Adipocyte (in vitro differentiated cells): Measurements from ENCODE around the gene PTPN23.

Experiments
- DNase-seq: peaks from one replicate; pipeline ENCODE4 v3.0.0-alpha.2; 2015; ENCODE audit warnings: low read depth
- H3K27me3 ChIP-seq: replicated peaks from 2 replicates; pipeline ENCODE4 v1.7.0; 2013; ENCODE audit warnings: mild to moderate bottlenecking, low read length, moderate library complexity; ENCODE audit not compliant: control insufficient read depth, insufficient read depth
- H3K36me3 ChIP-seq: 2 replicates; pipeline ENCODE4 v1.7.0; 2013; ENCODE audit warnings: low read length, mild to moderate bottlenecking, moderate library complexity; ENCODE audit not compliant: control insufficient read depth, insufficient read depth, severe bottlenecking
- H3K4me1 ChIP-seq: 2 replicates; pipeline ENCODE4 v1.7.0; 2013; ENCODE audit warnings: mild to moderate bottlenecking, low read length, moderate library complexity; ENCODE audit not compliant: control insufficient read depth, insufficient read depth
- H3K4me3 ChIP-seq: 2 replicates; pipeline ENCODE4 v1.7.0; 2013; ENCODE audit warnings: mild to moderate bottlenecking, low read length, moderate library complexity
- H3K9ac ChIP-seq: 2 replicates; pipeline ENCODE4 v1.7.0; 2013; ENCODE audit warnings: mild to moderate bottlenecking, low read length, moderate library complexity
- H3K9me3 ChIP-seq: 2 replicates; pipeline ENCODE4 v1.7.0; 2013; ENCODE audit warnings: mild to moderate bottlenecking, low read length, moderate library complexity; ENCODE audit not compliant: control insufficient read depth

Gene PTPN23

DNA sequence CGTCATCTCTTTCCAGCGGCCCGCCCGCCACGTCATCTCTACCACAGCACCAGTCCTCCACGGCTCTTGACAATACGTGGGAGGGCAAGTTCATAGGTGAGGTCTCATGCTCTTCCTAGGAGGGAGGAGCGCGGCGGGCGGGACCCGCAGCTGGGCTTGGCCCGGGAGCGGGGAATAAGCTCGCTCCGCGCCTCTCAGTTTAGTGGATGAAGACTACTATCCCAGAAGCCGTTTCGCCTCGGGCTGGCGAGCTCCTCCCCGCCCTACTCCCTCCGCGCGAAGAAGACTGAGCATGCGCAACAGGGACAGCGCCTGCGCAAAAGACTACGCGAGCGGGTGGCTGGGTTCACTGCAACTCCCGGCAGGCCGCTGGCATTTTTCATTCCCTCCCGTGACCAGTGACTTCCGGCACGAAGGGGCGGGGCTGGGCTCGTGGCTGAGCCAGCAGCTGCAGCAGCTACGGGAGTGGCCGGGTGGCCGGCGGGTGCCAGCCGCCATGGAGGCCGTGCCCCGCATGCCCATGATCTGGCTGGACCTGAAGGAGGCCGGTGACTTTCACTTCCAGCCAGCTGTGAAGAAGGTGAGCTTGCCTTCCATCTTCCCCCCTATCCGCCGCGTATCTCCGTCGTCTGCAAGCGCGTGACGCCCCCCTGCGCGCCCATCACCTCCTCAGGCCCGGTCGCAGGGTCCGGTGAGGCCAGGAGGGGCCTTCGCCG is at the start of gene PTPN23:
TSS of gene PTPN23 (plus strand) at position 421 of the 716 bp plus-strand sequence. CDS start at position 497, 76 bp downstream.
- Histone ChIP-seq H3K4me1 (peaks cover 15% of the 10 kb centered on the region), H3K4me3 (peak within 1 kb of the TSS; percentile 98), H3K9ac (peak within 1 kb of the TSS; percentile 99), H3K9me3 (no peaks in the 10 kb centered on the region), H3K27me3 (no peaks in the 10 kb centered on the region), H3K36me3 (peaks cover 3% of the 10 kb centered on the region)
- peak; percentile 100 for DNase-seq

DNA sequence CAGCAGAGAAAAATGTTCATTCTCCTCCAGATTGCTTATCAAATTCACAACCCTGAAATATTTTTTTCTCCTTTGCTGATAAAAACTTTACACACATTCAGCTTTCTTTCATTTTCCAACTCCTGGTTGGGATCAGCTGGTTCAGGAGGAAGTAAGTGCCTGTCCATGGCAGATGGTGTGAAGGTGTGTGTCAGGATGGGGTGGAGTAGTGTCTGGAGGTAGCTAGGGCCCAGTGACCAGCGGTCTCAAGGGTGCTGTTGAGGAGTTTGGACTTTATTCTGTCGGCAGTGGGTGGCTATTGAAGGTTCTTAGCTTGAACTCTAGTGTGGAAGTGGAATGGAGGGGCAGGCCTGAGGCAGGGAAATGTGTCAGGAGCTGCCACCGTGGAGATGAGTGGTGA is 46.9 kb upstream of the PTPN23 start:
- Histone ChIP-seq H3K9me3 (no peaks in the 10 kb centered on the region), H3K9ac (no peak overlapping the region), H3K4me3 (no peak overlapping the region), H3K27me3 (no peaks in the 10 kb centered on the region), H3K4me1 (no peaks in the 10 kb centered on the region), H3K36me3 (peaks cover 74% of the 10 kb centered on the region)
- no peak for DNase-seq

DNA sequence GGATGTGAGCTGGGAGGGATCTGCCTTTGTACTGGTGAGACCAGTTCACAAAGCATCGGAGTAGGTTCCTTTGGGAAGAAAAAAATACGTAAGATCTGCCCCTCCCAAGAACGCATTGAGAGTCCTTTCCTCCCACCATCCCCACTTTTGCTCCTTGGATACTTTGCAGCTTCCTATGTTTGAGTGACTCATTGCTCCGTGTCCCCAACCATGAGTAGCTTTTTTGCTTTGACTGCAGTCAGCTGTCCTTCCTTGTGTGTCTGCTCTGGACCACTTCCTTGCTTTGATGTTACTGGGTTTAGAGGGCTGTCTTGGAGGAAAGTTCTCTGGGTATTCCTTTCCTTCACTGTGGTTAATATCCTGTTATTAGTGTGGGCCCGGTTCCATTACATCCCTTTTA is 43.2 kb upstream of the PTPN23 start:
- no peaks in the 10 kb centered on the region for H3K27me3 ChIP-seq
- no peak for DNase-seq

GRCh38 chr3:47339951-47340350 is 40.9 kb upstream of the PTPN23 start:
- peaks cover 81% of the 10 kb centered on the region for H3K36me3 ChIP-seq
- H3K9ac ChIP-seq: no peak overlapping the region
- no peak overlapping the region for H3K4me3 ChIP-seq
- H3K9me3 ChIP-seq: no peaks in the 10 kb centered on the region
- no peaks in the 10 kb centered on the region for H3K4me1 ChIP-seq
- DNase-seq: no peak
- no peaks in the 10 kb centered on the region for H3K27me3 ChIP-seq

More for the DNA sequence above, 43.2 kb upstream of the PTPN23 start:
- H3K9ac ChIP-seq: no peak overlapping the region
- H3K4me1 ChIP-seq: no peaks in the 10 kb centered on the region
- H3K9me3 ChIP-seq: no peaks in the 10 kb centered on the region
- H3K4me3 ChIP-seq: no peak overlapping the region
- peaks cover 81% of the 10 kb centered on the region for H3K36me3 ChIP-seq

DNA sequence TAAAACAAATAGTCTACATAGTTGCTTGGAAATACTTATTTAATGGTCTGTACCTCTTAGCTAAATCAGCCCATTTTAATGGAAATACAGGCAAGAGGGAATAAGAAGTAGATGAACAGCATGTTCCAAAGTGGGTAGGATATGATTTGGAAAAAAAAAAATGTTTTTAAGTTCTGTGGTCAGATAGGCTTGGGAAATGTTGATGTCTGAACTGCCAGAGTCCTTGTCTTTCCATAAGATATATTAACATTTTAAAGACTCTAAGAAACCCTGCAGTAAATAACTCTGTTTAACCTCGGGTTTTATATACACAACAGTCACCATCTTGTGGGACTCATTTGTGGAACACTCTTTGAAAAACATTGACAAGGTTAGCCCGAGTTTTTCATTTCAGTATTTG is 40.0 kb upstream of the PTPN23 start:
- H3K9ac ChIP-seq: no peak overlapping the region
- no peaks in the 10 kb centered on the region for H3K27me3 ChIP-seq
- no peaks in the 10 kb centered on the region for H3K9me3 ChIP-seq
- H3K4me1 ChIP-seq: no peaks in the 10 kb centered on the region
- no peak overlapping the region for H3K4me3 ChIP-seq
- H3K36me3 ChIP-seq: peaks cover 84% of the 10 kb centered on the region
- DNase-seq: no peak

GRCh38 chr3:47342151-47342550 is 38.7 kb upstream of the PTPN23 start:
- Histone ChIP-seq H3K36me3 (peaks cover 71% of the 10 kb centered on the region), H3K9ac (no peak overlapping the region), H3K4me3 (no peak overlapping the region), H3K4me1 (peaks cover 11% of the 10 kb centered on the region), H3K27me3 (no peaks in the 10 kb centered on the region), H3K9me3 (no peaks in the 10 kb centered on the region)
- no peak for DNase-seq

GRCh38 chr3:47342812-47343211 is 38.0 kb upstream of the PTPN23 start:
- no peak overlapping the region for H3K4me3 ChIP-seq
- H3K27me3 ChIP-seq: no peaks in the 10 kb centered on the region
- no peaks in the 10 kb centered on the region for H3K9me3 ChIP-seq
- no peak overlapping the region for H3K9ac ChIP-seq
- H3K36me3 ChIP-seq: peaks cover 64% of the 10 kb centered on the region
- DNase-seq: no peak
- peaks cover 17% of the 10 kb centered on the region for H3K4me1 ChIP-seq

DNA sequence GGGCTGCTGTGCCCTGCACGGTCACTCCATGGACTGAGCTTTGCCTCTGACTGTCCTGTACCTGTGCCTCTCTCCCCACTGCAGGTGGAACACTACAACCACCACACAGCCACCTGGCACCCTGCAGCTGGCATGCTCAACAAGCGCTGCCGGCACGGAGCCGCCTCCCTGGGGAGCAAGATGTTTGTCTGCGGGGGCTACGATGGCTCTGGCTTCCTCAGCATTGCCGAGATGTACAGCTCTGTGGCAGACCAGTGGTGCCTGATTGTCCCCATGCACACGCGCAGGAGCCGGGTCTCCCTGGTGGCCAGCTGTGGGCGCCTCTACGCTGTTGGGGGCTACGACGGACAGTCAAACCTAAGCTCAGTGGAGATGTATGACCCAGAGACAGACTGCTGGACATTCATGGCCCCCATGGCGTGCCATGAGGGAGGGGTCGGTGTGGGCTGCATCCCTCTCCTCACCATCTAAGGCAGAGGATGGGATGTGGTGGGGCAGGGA is 37.3 kb upstream of the PTPN23 start:
- DNase-seq: no peak
- Histone ChIP-seq H3K4me1 (peaks cover 17% of the 10 kb centered on the region), H3K4me3 (no peak overlapping the region), H3K9ac (no peak overlapping the region), H3K9me3 (no peaks in the 10 kb centered on the region), H3K27me3 (no peaks in the 10 kb centered on the region), H3K36me3 (peaks cover 57% of the 10 kb centered on the region)

GRCh38 chr3:47344971-47345370 is 35.9 kb upstream of the PTPN23 start:
- H3K4me3 ChIP-seq: no peak overlapping the region
- peaks cover 50% of the 10 kb centered on the region for H3K36me3 ChIP-seq
- peaks cover 17% of the 10 kb centered on the region for H3K4me1 ChIP-seq
- no peak overlapping the region for H3K9ac ChIP-seq
- no peaks in the 10 kb centered on the region for H3K27me3 ChIP-seq
- no peaks in the 10 kb centered on the region for H3K9me3 ChIP-seq
- DNase-seq: no peak

DNA sequence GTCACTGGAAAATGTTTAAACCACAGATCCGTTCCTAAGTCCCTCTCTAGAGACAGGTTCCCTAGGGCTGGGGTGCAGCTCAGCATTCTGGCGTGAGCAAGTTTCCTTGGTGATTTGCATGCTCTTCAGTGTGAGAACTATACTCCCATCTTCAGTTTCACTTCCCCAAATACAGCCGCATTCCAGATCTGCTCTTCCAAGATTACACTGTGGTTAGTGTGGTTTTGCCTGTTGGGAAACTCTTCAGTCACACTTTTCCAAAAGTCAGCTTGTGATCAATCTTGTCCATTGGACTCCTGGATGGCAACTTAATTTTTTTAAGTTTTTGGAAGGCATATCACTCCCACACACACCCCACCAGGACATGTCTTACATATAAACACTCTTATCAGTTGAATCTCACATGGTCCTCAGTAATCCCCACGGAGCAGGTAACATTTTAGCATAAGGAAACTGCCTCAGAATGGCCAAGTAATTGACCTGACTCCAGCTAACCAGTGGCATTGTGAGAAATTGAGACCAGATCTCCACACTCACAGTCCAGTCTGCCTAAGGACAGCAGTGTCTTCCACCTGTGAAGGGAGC is 33.5 kb upstream of the PTPN23 start:
- Histone ChIP-seq H3K9ac (no peak overlapping the region), H3K9me3 (no peaks in the 10 kb centered on the region), H3K36me3 (peaks cover 34% of the 10 kb centered on the region), H3K27me3 (no peaks in the 10 kb centered on the region), H3K4me3 (peak overlapping the region; percentile 8), H3K4me1 (peaks cover 17% of the 10 kb centered on the region)
- peak; percentile 43 for DNase-seq

DNA sequence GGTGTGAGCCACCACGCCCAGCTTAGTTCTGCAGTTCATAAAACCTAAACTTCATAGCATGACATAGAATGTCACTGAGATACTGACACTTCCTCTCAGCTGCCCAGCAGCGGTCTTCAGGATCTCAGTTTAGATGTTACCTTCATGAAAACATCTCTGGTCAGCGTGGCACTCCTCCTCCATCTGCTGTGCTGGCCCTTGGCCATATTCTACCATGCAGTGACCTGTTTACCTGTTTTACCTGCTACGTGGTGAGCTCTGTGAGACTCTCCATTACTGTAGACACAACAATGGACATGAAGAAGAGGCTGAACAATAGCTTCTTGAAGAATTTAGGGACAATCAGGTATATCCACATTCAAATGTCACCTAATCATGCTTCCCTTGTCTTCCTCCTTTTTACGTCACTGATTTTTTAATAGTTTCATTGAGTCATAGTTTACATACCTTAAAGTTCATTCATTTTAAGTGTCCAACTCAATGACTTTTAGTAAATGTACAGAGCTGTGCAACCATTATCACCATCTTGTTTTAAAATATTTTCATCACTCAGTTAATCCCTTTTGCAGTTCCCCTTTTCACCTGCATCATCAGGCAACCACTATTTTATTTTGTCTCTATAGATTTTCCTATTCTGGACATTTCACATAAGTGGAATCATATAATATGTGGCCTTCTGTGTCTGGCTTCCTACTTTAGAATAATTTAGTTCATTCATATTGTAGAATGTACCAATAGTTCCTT is 32.2 kb upstream of the PTPN23 start:
- no peak overlapping the region for H3K9ac ChIP-seq
- peaks cover 22% of the 10 kb centered on the region for H3K36me3 ChIP-seq
- H3K4me3 ChIP-seq: no peak overlapping the region
- peaks cover 17% of the 10 kb centered on the region for H3K4me1 ChIP-seq
- no peaks in the 10 kb centered on the region for H3K9me3 ChIP-seq
- DNase-seq: no peak
- no peaks in the 10 kb centered on the region for H3K27me3 ChIP-seq
